Measurements from ENCODE around the gene KLK5.

KLK5 gene

DNA sequence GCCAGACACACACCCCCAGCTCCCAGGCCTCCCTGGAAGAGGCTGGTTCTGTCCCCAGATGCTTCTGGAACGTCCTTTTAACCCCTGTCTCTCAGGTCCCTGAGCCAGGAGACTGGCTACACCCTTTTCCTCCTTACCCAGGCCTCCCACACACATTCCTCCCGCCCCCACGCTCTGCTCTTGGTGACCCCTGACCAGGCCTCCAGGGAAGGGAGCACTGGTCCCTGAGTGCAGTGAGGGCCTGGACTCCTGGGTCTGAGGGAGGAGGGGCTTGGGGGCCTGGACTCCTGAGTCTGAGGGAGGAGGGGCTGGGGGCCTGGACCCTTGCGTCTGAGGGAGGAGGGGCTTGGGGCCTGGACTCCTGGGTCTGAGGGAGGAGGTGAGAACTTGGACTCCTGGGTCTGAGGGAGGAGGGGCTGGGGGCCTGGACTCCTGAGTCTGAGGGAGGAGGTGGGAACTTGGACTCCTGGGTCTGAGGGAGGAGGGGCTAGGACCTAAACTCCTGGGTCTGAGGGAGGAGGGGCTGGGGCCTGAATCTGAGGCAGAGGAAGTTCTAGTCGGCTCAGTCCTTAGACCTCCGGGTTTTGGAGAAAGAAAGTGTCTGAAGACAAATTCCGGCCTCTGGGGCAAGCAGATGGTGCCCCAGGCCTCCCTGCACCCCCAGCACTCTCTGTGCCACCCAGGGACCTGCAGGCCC, 16.0 kb upstream of the KLK5 start:
- DNase-seq: no peak

- no peak for DNase-seq
Observed at GRCh38 chr19:50967929-50968715, 15.3 kb upstream of the KLK5 start.

DNA sequence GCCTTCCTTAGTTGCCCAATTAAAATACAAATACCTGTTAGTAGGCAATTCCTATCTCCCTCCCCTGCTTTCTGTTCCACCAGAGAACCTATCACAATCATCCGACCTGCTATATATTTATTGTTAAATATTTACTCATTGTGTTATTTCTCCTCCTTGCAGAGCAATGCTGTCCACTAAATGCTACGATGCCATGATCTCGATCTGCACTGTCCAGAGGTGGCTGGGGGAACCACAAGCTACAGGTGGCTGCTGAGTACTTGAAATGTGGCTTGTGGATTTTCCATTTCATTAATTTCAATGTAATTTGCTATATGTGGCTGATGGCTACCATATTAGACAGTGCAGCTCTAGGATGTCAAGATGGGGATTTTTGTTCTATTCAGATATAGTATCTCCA, 11.4 kb upstream of the KLK5 start:
- no peak for DNase-seq

DNA sequence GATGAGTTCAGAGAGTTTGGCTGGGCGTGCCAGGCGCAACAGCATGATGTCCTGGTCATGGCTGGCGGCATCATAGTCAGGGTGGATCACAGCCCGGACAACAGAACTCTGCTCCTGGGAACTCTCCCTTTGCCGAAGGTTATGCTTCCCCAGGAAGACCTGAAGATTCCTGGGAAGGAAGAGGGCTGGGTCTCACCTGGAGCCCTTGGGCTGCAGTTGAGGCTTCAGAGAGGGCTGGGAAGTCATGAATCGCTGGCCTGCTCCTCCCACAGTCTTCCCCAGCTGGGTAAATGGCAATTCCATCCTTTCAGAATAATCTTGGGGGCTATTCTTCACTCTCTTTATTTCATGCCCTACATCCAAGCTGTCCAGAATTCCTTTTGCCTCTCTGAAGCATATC, 10.5 kb upstream of the KLK5 start:
- no peak for DNase-seq

GRCh38 chr19:50962245-50962644, 9.4 kb upstream of the KLK5 start:
- no peak for DNase-seq

DNA sequence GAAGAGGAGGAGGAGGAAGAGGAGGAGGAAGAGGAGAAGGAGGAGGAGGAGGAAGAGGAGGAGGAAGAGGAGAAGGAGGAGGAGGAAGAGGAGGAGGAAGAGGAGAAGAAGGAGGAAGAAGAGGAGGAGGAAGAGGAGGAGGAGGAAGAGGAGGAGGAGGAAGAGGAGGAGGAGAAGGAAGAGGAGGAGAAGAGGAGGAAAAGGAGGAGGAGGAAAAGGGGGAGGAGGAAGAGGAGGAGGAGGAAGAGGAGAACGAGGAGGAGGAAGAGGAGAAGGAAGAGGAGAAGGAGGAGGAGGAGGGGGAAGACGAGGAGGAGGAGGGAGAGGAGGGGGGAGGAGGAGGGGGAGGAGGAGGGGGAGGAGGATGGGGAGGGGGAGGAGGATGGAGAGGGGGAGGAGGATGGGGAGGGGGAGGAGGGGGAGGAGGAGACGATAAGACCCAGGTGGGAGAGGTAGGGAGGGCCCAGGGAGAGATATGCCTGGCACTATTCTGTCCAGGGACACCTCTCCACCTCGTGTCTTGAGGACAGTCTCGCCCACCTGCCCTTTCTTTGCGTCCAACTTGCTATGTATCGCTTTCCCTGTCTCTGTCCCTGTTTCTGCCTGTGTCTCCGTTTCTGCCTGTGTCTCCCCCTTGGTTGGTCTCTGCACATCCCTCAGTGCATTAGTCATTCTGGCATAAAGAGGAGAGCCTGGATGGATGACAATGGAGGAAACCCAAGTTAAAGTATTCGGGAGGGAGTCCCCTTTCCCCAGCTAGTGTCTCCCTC, 7.1 kb upstream of the KLK5 start:
- DNase-seq: no peak

- no peak for DNase-seq
Observed at GRCh38 chr19:50957587-50957986, 4.7 kb upstream of the KLK5 start.

- no peak for DNase-seq
Observed at GRCh38 chr19:50949861-50950260, 3.0 kb downstream of the KLK5 start.

- DNase-seq: no peak
Observed at GRCh38 chr19:50947123-50947522, 5.7 kb downstream of the KLK5 start.

DNA sequence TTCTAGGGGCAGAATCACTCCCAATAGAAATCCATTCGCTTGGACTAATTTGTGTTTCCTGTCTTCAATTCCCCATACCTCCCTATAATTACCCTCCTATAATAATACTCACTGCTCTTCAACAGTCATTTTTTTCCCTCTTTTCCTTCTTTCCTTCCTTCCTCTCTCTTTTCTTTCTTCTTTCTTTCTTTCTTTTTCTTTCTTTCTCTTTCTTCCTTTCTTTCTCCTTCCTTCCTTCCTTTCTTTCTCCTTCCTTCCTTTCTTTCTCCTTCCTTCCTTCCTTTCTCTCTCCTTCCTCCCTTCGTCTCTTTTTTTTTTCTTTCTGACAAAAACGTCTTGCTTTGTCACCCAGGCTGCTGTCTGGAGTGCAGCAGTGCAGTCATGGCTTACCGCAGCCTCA, 8.0 kb downstream of the KLK5 start:
- no peak for DNase-seq

GRCh38 chr19:50943074-50943828, 9.6 kb downstream of the KLK5 start:
- no peak for DNase-seq

DNA sequence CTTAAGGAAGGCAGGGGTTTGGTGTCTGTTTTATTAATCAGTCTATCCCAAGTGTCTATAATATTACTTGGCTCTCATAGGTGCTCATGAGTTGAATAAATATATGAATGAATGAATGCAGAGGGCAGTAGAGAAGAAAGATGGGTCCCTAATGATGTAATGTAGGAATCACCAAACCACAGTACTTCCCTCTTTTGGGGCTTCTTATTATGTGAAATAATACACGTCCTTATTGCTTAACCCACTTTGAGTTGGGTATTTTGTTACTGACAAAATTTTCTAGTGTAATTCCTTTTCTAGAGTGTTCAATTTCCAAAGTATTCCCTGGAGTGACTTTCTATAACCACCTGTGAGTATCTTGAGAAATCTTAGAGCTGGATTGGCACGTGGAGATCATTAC, 13.2 kb downstream of the KLK5 start:
- no peak for DNase-seq

DNA sequence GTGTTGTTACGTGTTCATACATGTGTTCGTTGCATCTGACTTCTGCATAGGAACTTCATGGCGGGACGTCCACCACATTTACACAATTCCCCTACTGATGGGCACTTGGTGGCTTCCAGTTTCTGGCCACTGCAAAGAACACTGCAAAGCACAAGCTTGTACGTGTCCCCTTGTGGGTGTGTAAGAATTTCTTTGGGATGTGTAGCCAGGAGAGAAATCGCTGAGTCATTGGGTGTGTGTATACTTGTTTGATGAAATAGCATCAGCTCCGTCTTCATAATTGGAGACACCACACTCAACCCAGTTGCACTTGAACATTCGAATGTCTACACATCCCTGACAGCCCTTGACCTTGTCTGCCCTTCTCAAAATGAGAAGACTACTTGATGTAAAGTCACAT, 19.2 kb downstream of the KLK5 start:
- no peak for DNase-seq

DNA sequence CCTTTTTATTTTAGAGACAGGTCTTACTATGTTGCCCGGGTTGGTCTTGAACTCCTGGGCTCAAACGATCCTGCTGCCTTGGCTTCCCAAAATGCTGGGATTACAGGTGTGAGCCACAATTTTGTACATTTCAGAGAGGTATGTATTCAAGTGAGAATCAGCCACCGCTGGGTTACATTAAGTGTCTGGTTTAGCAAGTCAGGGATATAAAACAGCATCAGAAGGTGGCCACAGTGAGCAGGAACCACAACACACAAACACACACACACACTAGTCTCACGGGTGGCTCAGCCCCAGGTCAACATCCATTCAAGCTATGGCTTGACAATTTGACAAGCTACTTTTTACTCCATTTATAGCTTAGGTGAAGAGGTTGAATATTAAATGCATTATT, 20.2 kb downstream of the KLK5 start:
- DNase-seq: no peak

DNA sequence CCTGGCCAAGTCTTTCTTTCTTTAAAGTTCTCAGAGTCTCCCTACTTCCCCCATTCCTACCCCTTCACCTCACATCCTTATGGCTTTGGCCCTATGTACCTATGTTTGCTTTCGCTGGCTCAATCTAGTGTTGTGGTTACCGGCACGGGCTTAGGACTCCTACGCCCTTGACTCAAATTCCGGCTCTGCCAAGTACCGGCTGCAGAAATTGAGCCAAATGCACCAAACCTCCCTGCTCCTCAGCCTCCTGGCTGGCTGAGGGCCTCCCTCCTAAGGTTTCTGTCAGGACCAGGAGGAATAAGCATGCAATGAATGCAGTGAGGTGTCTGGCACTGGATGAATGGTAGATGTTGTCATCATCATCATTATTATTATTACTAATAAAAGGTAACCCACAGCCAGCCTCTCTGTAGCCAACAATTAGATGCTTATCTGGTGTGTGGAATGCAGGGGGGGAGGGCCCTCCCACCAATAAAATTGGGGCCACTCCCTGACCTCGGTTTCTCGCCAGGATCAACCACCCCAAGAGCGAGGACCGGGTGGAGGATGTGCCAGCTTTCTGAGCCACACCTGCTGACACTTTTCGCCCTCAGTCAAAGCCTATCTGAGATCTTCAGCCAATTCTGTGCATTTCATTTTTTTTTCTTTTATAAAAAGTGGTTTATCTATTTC, 20.7 kb downstream of the KLK5 start:
- DNase-seq: no peak

DNA sequence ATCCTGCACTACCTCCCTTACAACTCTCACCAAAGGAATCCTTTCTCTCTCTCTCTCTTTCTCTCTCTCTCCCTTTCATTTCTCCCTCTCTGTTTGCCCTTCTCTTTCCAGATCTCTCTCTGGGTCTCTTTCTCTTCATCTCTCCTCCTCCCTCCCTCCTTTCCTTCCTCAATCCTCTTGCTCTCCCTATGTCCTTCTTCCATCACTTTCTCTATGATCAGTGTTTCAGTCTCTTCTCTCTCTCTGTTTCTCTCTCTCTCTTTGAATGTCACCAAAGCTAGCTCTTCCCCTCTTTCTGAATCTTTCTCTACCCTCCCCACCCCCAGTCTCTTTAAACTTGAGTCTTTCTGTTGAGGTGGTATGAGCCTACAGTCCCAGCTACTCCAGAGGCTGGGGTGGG, 21.8 kb downstream of the KLK5 start:
- no peak for DNase-seq

- DNase-seq: no peak
Observed at GRCh38 chr19:50928831-50929230, 24.0 kb downstream of the KLK5 start.

- no peak for DNase-seq
Observed at GRCh38 chr19:50926144-50926543, 26.7 kb downstream of the KLK5 start.

- DNase-seq: no peak
Observed at GRCh38 chr19:50925734-50926133, 27.1 kb downstream of the KLK5 start.

DNA sequence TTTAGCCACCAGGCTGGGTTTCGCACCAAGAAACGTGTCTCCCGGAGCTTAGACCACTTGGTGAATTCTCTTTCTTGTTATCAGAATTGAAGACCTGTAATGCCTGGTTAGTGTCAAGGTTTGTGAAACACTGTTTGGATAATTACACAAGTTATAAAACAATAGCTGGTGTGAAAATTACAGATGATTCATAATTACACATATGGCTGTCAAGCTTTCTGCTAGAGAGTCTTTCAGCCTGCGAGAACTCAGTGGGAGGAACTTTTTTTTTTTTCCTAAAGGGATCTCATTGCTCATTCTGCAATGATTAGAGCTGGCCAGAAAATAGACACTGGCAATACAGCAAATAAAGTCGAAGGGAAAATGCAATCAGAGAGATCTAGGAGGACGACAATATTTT, 28.3 kb downstream of the KLK5 start:
- DNase-seq: no peak

GRCh38 chr19:50922317-50922853, 30.5 kb downstream of the KLK5 start:
- DNase-seq: peak; percentile 61

Measured in NCI-H1048 (cell line).